ENCODE results near the gene PIP4P1.

DNA sequence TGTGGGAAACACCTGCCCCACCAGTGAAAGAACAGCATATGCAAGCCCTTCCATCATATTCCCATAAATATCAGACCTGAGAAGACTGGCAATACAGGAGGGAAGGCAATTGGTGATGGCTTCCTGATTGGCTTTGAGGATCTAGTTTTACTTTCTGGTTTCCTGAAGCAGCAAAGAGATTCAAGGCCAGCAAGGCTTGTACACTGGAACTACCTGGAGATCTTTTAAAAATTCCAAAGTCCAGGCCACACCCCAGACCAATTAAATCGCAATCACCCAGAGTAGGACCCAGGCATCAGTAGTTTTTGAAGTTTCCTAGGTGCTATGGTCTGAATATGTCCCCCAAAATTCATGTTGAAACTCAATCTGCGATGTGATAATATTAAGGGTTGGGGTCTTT lies 45.0 kb downstream of the PIP4P1 start:
- TF ChIP-seq, protein P1, sequence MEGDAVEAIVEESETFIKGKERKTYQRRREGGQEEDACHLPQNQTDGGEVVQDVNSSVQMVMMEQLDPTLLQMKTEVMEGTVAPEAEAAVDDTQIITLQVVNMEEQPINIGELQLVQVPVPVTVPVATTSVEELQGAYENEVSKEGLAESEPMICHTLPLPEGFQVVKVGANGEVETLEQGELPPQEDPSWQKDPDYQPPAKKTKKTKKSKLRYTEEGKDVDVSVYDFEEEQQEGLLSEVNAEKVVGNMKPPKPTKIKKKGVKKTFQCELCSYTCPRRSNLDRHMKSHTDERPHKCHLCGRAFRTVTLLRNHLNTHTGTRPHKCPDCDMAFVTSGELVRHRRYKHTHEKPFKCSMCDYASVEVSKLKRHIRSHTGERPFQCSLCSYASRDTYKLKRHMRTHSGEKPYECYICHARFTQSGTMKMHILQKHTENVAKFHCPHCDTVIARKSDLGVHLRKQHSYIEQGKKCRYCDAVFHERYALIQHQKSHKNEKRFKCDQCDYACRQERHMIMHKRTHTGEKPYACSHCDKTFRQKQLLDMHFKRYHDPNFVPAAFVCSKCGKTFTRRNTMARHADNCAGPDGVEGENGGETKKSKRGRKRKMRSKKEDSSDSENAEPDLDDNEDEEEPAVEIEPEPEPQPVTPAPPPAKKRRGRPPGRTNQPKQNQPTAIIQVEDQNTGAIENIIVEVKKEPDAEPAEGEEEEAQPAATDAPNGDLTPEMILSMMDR (IDR thresholded peaks at IDR 0.05), result no peak
- TF ChIP-seq POLR2A (IDR thresholded peaks at IDR 0.05), result no peak
- no peak for TF ChIP-seq EP300 (IDR thresholded peaks at IDR 0.05)

Data from tibial nerve (tissue), 4 donors.